ENCODE measurements around the gene RALGAPA1.
"Not testable (repeated sequence)": the region's sequence is repeated elsewhere in the genome, so short reads cannot be mapped to it uniquely, and the experiment has no call there.

RALGAPA1 gene

DNA sequence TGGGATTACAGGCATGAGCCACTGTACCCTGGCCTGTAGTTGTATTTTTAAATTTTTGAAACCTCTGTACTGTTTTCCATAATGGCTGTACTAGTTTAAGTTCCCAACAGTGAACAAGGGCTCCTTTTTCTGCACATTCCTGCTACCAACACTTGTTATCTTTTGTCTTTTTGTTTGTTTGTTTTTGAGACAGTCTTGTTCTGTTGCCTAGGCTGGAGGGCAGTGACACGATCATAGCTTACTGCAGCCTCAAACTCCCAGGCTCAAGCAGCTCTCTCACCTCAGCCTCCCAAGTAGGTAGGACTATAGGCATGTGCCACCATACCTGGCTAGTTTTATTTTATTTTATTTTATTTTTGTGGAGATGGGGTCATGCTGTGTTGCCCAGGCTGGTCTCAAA lies 40.0 kb upstream of the RALGAPA1 start:
- no peak for TF ChIP-seq CTCF (IDR thresholded peaks at IDR 0.05; ENCODE audit: low read depth, low read length)

GRCh38 chr14:35847636-35848035 lies 38.5 kb upstream of the RALGAPA1 start:
- DNase-seq (ENCODE audit: extremely low read depth, low read depth): no peak
- TF ChIP-seq CTCF (IDR thresholded peaks at IDR 0.05; ENCODE audit: low read depth, low read length): no peak

More for the DNA sequence above, 40.0 kb upstream of the RALGAPA1 start:
- no peak for DNase-seq (ENCODE audit: extremely low read depth, low read depth)

DNA sequence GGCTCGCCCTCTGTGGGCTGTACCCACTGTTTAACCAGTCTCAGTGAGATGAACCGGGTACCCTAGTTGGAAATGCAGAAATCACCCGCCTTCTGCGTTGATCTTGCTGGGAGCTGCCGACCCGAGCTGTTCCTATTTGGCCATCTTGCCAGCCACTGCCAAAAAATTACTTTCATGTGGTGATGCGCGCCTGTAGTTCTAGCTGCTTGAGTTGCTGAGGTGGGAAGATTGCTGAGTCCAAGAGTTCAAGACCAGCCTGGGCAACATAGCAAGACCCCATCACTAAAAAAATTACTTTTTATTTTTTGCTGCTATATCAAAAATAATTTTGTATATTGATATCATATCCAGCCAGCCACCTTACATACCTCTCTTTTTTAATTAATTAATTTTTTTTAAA lies 35.4 kb upstream of the RALGAPA1 start:
- no peak for DNase-seq (ENCODE audit: extremely low read depth, low read depth)
- TF ChIP-seq CTCF (IDR thresholded peaks at IDR 0.05; ENCODE audit: low read depth, low read length): no peak

- not testable (repeated sequence) for DNase-seq (ENCODE audit: extremely low read depth, low read depth)
Observed at GRCh38 chr14:35842245-35842644, 33.1 kb upstream of the RALGAPA1 start.

GRCh38 chr14:35841704-35842103 lies 32.6 kb upstream of the RALGAPA1 start:
- not testable (repeated sequence) for DNase-seq (ENCODE audit: extremely low read depth, low read depth)

DNA sequence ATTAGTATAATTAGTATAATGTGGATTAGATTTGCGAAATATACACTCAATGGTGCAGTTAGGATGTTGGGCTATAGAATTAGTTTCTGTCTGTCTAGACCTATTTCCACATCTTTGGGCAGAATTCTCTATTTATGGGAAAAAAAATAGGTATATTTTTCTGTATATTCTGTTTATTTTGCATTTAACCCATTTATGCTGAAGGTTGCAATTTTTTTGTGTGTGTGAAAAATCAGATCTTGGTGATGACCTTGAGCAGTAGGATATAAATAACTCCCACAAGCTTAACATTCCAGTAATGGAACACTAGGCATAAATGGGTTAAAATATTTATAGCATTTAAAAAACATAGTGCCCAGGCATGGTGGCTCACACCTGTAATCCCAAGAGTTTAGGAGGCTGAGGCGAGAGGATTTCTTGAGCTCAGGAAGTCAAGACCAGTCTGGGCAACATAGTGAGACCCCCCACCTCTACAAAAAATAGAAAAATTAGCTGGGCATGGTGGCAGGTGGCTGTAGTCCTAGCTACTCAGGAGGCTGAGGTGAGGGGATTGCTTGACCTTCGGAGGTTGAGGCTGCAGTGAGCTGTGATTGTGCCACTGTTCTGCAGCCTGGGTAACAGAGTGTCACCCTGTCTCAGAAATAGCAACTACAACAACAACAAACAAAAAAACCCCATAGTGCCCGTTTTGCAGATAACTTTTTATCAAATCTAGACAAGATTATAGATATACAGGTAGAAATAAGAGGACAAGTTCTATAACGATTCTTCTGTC lies 26.3 kb upstream of the RALGAPA1 start:
- no peak for DNase-seq (ENCODE audit: extremely low read depth, low read depth)
- no peak for TF ChIP-seq CTCF (IDR thresholded peaks at IDR 0.05; ENCODE audit: low read depth, low read length)

- DNase-seq (ENCODE audit: extremely low read depth, low read depth): no peak
- TF ChIP-seq CTCF (IDR thresholded peaks at IDR 0.05; ENCODE audit: low read depth, low read length): no peak
Observed at GRCh38 chr14:35829449-35829848, 20.4 kb upstream of the RALGAPA1 start.

DNA sequence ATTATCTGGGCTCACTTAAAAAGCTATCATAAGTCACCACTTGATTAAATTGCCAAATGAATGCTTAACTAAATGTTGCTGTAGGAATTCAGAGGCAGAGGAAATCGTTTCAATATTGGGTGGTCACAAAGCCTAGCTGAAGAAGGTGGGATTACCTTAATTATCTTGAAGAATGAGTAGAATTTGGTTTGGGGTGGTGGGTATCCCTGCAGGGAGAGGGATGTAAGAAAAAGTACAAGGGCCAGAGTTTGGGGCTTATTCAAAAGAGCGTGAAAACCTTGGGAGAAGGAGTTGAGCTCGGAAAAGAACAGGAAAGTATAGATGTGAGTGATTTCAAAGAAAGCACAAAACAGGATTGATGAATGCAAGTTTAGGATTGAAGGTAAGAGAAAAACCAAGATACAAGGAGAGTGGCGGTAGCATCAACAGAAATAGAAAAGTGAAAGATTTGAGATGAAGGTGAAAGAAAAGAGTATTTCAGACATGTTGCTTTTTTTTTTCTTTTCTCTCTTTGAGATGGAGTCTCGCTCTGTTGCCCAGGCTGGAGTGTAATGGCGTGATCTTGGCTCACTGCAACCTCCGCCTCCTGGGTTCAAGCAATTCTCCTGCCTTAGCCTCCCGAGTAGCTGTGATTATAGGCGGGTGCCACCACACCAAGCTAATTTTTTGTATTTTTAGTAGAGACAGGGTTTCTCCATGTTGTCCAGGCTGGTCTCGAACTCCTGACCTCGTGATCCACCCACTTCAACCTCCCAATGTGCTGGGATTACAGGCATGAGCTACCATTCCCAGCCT lies 18.8 kb upstream of the RALGAPA1 start:
- no peak for TF ChIP-seq CTCF (IDR thresholded peaks at IDR 0.05; ENCODE audit: low read depth, low read length)
- no peak for DNase-seq (ENCODE audit: extremely low read depth, low read depth)
